Left ventricle myocardium inferior (tissue), 1 donor: ENCODE measurements around the gene CEP135. TPM values are rescaled to one million over a fixed set of nuclear protein-coding genes. Genes with fewer than 3 reads are reported as not detected.

Experiments
- DNase-seq: peaks from one replicate; pipeline ENCODE4 v3.0.0-alpha.2; 2020
- H3K27ac ChIP-seq: fragments of 200-600 bp; replicated peaks from 2 replicates; pipeline ENCODE4 v1.8.0; 2021
- H3K27me3 ChIP-seq: fragments of 200-600 bp; 2 replicates; pipeline ENCODE4 v1.8.0; 2021; ENCODE audit warnings: low read depth
- H3K36me3 ChIP-seq: fragments of 200-600 bp; 2 replicates; pipeline ENCODE4 v1.8.0; 2021
- H3K4me1 ChIP-seq: fragments of 200-600 bp; 2 replicates; pipeline ENCODE4 v1.8.0; 2021
- H3K4me3 ChIP-seq: fragments of 200-600 bp; 2 replicates; pipeline ENCODE4 v1.8.0; 2021; ENCODE audit warnings: mild to moderate bottlenecking, moderate library complexity
- H3K9me3 ChIP-seq: fragments of 200-600 bp; replicated peaks from 2 replicates; pipeline ENCODE4 v1.8.0; 2021
- intact Hi-C: fragments of 100-400 bp; cut with micrococcal nuclease; formaldehyde crosslinking; loops from one replicate; pipeline ENCODE4 v1.11.0; 2022
- total RNA-seq: library from RNA; stranded (reverse); fragmentation: NEBNext Ultra II Directional; extraction: Animal tissue kit (Norgen Biotek cat#: 25700); gene quantifications from one replicate; pipeline ENCODE4 v1.2.1, GENCODE V29; 2021
- TF ChIP-seq, protein P1 (sequence below): fragments of 200-600 bp; IDR thresholded peaks from 2 replicates; pipeline ENCODE4 v1.8.0; 2021; ENCODE audit warnings: antibody characterized with exemption, mild to moderate bottlenecking, borderline replicate concordance
- donor health status: DM: no; HTN: yes; CAD: no; lungs with severe emphysema.

The CEP135 gene
- total RNA-seq, 1 donor from 2014 or later = 2.5 TPM

GRCh38 chr4:56055991-56056390 lies 107.2 kb downstream of the CEP135 start:
- peaks cover 88% of the 10 kb centered on the region for H3K27me3 ChIP-seq
- TF ChIP-seq, protein P1, sequence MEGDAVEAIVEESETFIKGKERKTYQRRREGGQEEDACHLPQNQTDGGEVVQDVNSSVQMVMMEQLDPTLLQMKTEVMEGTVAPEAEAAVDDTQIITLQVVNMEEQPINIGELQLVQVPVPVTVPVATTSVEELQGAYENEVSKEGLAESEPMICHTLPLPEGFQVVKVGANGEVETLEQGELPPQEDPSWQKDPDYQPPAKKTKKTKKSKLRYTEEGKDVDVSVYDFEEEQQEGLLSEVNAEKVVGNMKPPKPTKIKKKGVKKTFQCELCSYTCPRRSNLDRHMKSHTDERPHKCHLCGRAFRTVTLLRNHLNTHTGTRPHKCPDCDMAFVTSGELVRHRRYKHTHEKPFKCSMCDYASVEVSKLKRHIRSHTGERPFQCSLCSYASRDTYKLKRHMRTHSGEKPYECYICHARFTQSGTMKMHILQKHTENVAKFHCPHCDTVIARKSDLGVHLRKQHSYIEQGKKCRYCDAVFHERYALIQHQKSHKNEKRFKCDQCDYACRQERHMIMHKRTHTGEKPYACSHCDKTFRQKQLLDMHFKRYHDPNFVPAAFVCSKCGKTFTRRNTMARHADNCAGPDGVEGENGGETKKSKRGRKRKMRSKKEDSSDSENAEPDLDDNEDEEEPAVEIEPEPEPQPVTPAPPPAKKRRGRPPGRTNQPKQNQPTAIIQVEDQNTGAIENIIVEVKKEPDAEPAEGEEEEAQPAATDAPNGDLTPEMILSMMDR = no peak
- H3K36me3 ChIP-seq = no peaks in the 10 kb centered on the region
- no peak for DNase-seq
- H3K9me3 ChIP-seq = no peaks in the 10 kb centered on the region
- H3K27ac ChIP-seq = no peak overlapping the region
- intact Hi-C loops = no loop called here
- H3K4me1 ChIP-seq = no peaks in the 10 kb centered on the region
- H3K4me3 ChIP-seq = no peak overlapping the region

DNA sequence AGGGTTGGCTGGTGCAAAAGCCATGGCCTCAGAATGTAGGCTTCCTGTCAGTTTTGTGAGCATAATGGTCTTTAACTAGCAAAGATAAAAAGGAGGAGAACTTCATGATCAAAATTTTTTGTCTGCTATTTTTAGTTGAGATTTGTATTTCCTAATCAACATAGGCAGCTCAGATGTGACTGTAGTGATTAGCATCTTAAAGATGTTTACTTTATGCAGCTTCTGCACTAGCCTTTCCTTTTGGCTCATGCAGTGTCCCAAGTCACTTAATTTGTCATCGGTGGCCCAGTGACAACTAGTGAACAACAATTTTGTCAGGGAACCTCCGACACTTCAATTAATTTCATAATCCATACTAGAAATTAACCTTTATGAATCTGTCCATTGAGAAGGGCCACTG lies 109.8 kb downstream of the CEP135 start:
- DNase-seq = no peak
- H3K36me3 ChIP-seq = no peaks in the 10 kb centered on the region
- H3K4me1 ChIP-seq = no peaks in the 10 kb centered on the region
- H3K27me3 ChIP-seq = peaks cover 62% of the 10 kb centered on the region
- intact Hi-C loops = no loop called here
- H3K27ac ChIP-seq = no peak overlapping the region
- no peak overlapping the region for H3K4me3 ChIP-seq
- no peaks in the 10 kb centered on the region for H3K9me3 ChIP-seq
- TF ChIP-seq, protein P1 = no peak

DNA sequence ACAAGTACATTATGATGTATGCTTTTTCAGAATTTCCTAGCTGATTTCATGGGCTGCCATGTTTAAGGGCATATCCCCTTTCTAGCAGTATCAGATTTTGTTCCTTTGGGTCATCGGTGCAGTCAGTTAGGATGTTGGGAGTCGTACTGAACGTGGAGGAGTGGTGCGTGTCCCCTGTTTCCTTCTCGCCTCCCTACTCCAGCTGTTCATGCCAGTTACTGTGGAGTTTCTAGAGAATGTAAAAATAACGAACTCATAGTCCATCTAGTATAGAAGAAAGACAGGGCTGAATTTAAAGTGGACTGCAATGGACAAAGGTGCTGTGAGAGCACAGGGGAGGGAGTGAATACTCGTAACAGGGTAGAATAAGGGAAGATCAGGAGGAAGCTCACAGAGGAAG lies 111.3 kb downstream of the CEP135 start:
- H3K4me1 ChIP-seq = no peaks in the 10 kb centered on the region
- no peak overlapping the region for H3K27ac ChIP-seq
- peaks cover 47% of the 10 kb centered on the region for H3K27me3 ChIP-seq
- H3K36me3 ChIP-seq = no peaks in the 10 kb centered on the region
- TF ChIP-seq, protein P1 = no peak
- H3K9me3 ChIP-seq = no peaks in the 10 kb centered on the region
- DNase-seq = no peak
- H3K4me3 ChIP-seq = no peak overlapping the region
- intact Hi-C loops = no loop called here

DNA sequence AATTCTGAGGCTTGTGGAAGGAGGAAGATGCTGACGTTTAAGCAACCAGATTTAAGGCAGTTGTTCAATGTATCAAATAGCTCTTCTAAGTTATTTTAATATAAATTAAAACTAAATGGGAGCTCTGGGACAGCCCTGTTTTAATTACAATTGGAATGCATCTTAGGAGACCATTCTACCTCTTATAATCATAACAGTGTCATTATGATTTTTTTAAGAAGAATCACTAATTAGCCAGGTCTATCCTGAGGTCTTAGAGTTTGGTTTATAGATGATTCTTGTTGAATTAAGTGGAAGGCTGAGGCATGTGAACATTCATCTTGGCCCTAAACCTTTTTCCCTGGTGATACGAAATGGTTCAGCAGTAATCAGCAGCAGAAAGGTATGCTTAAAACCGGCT lies 113.4 kb downstream of the CEP135 start:
- Histone ChIP-seq H3K9me3 (no peaks in the 10 kb centered on the region), H3K36me3 (no peaks in the 10 kb centered on the region), H3K4me3 (no peak overlapping the region), H3K27ac (no peak overlapping the region), H3K4me1 (no peaks in the 10 kb centered on the region), H3K27me3 (peaks cover 36% of the 10 kb centered on the region)
- DNase-seq = no peak
- intact Hi-C loops = no loop called here
- TF ChIP-seq, protein P1 = no peak

DNA sequence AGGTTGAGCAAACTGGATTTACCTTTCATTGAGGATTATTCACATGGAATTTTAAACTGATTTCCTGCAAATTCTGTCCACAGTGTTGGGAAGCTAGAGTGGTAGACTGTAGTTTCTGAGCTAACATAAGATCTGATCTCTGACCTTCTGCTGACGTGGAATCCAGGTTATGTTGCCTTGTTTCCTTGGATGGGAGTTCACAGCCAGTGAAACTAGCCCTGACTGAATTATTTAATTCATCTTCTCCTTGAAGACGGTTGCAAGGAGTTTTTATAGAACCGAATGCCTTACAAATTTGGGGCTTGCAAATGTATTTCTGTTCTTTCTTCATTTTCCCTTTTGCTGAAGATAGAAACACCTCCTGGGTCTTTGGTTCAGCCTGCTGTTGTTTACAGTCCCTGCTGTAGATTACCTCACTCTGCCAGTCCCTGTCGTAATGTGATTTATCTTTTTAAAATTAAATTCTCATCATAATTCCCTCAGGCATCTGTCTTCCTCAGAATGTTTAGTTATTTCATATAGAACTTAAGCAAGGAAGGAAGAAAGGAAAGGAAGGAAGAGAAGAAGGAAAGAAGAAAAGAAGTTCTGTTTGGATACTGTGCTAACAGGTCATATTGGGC lies 113.9 kb downstream of the CEP135 start:
- no peak overlapping the region for H3K4me3 ChIP-seq

More for the DNA sequence above, 113.9 kb downstream of the CEP135 start:
- H3K27me3 ChIP-seq = peaks cover 31% of the 10 kb centered on the region
- no peak for DNase-seq
- no peaks in the 10 kb centered on the region for H3K9me3 ChIP-seq
- H3K36me3 ChIP-seq = no peaks in the 10 kb centered on the region
- no peak overlapping the region for H3K27ac ChIP-seq
- no peaks in the 10 kb centered on the region for H3K4me1 ChIP-seq
- TF ChIP-seq, protein P1 = no peak
- intact Hi-C loops = no loop called here
